ENCODE results near the gene RTKN2.
"Not testable (repeated sequence)": the region's sequence is repeated elsewhere in the genome, so short reads cannot be mapped to it uniquely, and the experiment has no call there.

GRCh38 chr10:62280392-62280791 is 11.7 kb upstream of the RTKN2 start:
- TF ChIP-seq CTCF (conservative IDR thresholded peaks at IDR 0.05; ENCODE audit: low read length); EZH2phosphoT487 (IDR thresholded peaks at IDR 0.05; ENCODE audit: borderline replicate concordance): not testable (repeated sequence)

Data from Loucy (cell line).